Gastrocnemius medialis (tissue), 4 donors: Measurements from ENCODE around the gene RASSF4. TPM values are rescaled to one million over a fixed set of nuclear protein-coding genes. Genes with fewer than 3 reads are reported as not detected.

Source experiments
- ATAC-seq, 2 donors: fragments of 150-250 bp; one replicate each; pipeline ENCODE4 v1.9.1; 2016
- DNase-seq, 2 donors: peaks; one replicate each; pipeline ENCODE4 v3.0.0-alpha.2; 2019
- H3K27ac ChIP-seq, 4 donors: fragments of 200-600 bp; sonication (generic); 1 replicate in 1 of 4; 2 replicates in 3 of 4; pipeline ENCODE4 v1.5.1; 2016 to 2018; ENCODE audit warnings: mild to moderate bottlenecking in 2 of 4, moderate library complexity in 1 of 4
- H3K27me3 ChIP-seq, 3 donors: fragments of 200-600 bp; sonication (generic) in 2 of 3; 1 replicate in 1 of 3; 2 replicates in 2 of 3; pipeline versions ENCODE4 v1.5.1 to v1.6.0; 2016 to 2019; ENCODE audit warnings: mild to moderate bottlenecking in 1 of 3, moderate library complexity in 1 of 3
- H3K36me3 ChIP-seq, 2 donors: fragments of 200-600 bp; sonication (generic) in 1 of 2; one replicate each; pipeline ENCODE4 v1.5.1; 2017 to 2018
- H3K4me1 ChIP-seq, 2 donors: fragments of 200-600 bp; sonication (generic) in 1 of 2; one replicate each; pipeline ENCODE4 v1.5.1; 2016 to 2017; ENCODE audit warnings: mild to moderate bottlenecking in 2 of 2
- H3K4me3 ChIP-seq, 4 donors: fragments of 200-600 bp; sonication (generic) in 3 of 4; 1 replicate in 1 of 4; 2 replicates in 3 of 4; pipeline ENCODE4 v1.5.1; 2016 to 2019; ENCODE audit warnings: mild to moderate bottlenecking in 2 of 4
- H3K9me3 ChIP-seq, 3 donors: fragments of 200-600 bp; sonication (generic) in 2 of 3; 1 replicate in 1 of 3; 2 replicates in 2 of 3; pipeline ENCODE4 v1.5.1; 2016 to 2019
- CTCF ChIP-seq, 5 experiments: fragments of 450-650 bp in 3 of 5; fragments of 200-600 bp in 2 of 5; sonication (generic) in 2 of 5; IDR thresholded peaks in 4 of 5; conservative IDR thresholded peaks in 1 of 5; 1 replicate in 4 of 5; 2 replicates in 1 of 5; pipeline ENCODE4 v1.5.1; 2016 to 2019; ENCODE audit warnings: antibody characterized with exemption in 5 of 5, mild to moderate bottlenecking in 3 of 5, moderate library complexity in 3 of 5
- POLR2A ChIP-seq, 2 donors: fragments of 450-650 bp; IDR thresholded peaks; one replicate each; pipeline ENCODE4 v1.6.1; 2017; ENCODE audit warnings: antibody characterized with exemption in 2 of 2, mild to moderate bottlenecking in 2 of 2, moderate library complexity in 2 of 2
- in situ Hi-C, 4 donors: fragments of 200-750 bp; cut with MboI; loops; one replicate each; pipeline versions ENCODE4 v1.15.0 to v1.8.0; 2017; ENCODE audit warnings: low sequenced_read_pairs in 4 of 4
- intact Hi-C: fragments of 100-400 bp; cut with DNase I; formaldehyde crosslinking; loops from one replicate; pipeline ENCODE4 v1.15.1; 2023; ENCODE audit warnings: low total_unique reads
- total RNA-seq, 4 donors: library from RNA; depleted of rRNA; stranded (reverse); fragments of >200 nt; gene quantifications; one replicate each; pipeline versions ENCODE4 v1.1.0 to v1.2.3, GENCODE V29; 2016

RASSF4 gene
- total RNA-seq, 4 donors from 2014 or later = 9.4 to 39.7 (median 24.0) TPM

- intact Hi-C loops = loop anchor here (5.0 to 10.0 kb wide), 2 partner anchors 102 to 1569 kb away; partner anchors contain the start of gene HNRNPF
- ATAC-seq (no peak), DNase-seq (no peak)
- in situ Hi-C loops = loop anchor here in 3 of 4 donors (5.0 to 25.0 kb wide), 3 partner anchors 44 to 1564 kb away; partner anchors contain the start of gene HNRNPF (in 2 of the 3)
- Histone ChIP-seq H3K36me3 (peaks cover 0 to 14% of the 10 kb centered on the region in 2 donors), H3K4me1 (peaks cover 64 to 65% of the 10 kb centered on the region in 2 donors), H3K27ac (peak overlapping the region; percentile 84 to 94 (median 90)), H3K9me3 (no peaks in the 10 kb centered on the region), H3K27me3 (no peaks in the 10 kb centered on the region), H3K4me3 (peak overlapping the region; percentile 65 to 83 (median 80))
- TF ChIP-seq CTCF (IDR thresholded peaks at IDR 0.05 in 4 of 5, conservative IDR thresholded peaks at IDR 0.05 in 1 of 5) (no peak), POLR2A (IDR thresholded peaks at IDR 0.05) (no peak)
These were observed 17.0 kb downstream of the RASSF4 start for GRCh38 chr10:44976352-44977198.

- Histone ChIP-seq H3K27me3 (no peaks in the 10 kb centered on the region), H3K36me3 (peaks cover 0 to 14% of the 10 kb centered on the region in 2 donors), H3K4me1 (peaks cover 74 to 75% of the 10 kb centered on the region in 2 donors), H3K4me3 (peak overlapping the region; percentile 65 to 83 (median 80)), H3K27ac (peak overlapping the region; percentile 84 to 94 (median 90)), H3K9me3 (no peaks in the 10 kb centered on the region)
- DNase-seq (no peak), ATAC-seq (no peak)
- in situ Hi-C loops = loop anchor here in 3 of 4 donors (5.0 to 25.0 kb wide), 3 partner anchors 45 to 1565 kb away; partner anchors contain the start of gene HNRNPF (in 2 of the 3)
- TF ChIP-seq CTCF (IDR thresholded peaks at IDR 0.05 in 4 of 5, conservative IDR thresholded peaks at IDR 0.05 in 1 of 5) = no peak
- no peak for TF ChIP-seq POLR2A (IDR thresholded peaks at IDR 0.05)
- intact Hi-C loops = loop anchor here (1.0 to 10.0 kb wide), 4 partner anchors 18 to 1570 kb away; partner anchors contain the start of genes HNRNPF, RASSF4 and ZNF22
These were observed 17.9 kb downstream of the RASSF4 start for GRCh38 chr10:44977287-44978212.

GRCh38 chr10:44978213-44978569 is 18.6 kb downstream of the RASSF4 start:
- no peak for ATAC-seq
- Histone ChIP-seq H3K9me3 (no peaks in the 10 kb centered on the region), H3K36me3 (peaks cover 0 to 14% of the 10 kb centered on the region in 2 donors), H3K27ac (peak overlapping the region; percentile 84 to 94 (median 90)), H3K4me1 (peaks cover 75 to 80% of the 10 kb centered on the region in 2 donors), H3K4me3 (peak overlapping the region; percentile 65 to 83 (median 80)), H3K27me3 (no peaks in the 10 kb centered on the region)
- no peak for DNase-seq
- intact Hi-C loops (loop anchor here (1.0 to 10.0 kb wide), 4 partner anchors 19 to 1571 kb away; partner anchors contain the start of genes HNRNPF, RASSF4 and ZNF22), in situ Hi-C loops (loop anchor here in 3 of 4 donors (5.0 to 25.0 kb wide), 3 partner anchors 46 to 1566 kb away; partner anchors contain the start of gene HNRNPF (in 2 of the 3))
- TF ChIP-seq POLR2A (IDR thresholded peaks at IDR 0.05) = no peak
- TF ChIP-seq CTCF (IDR thresholded peaks at IDR 0.05 in 4 of 5, conservative IDR thresholded peaks at IDR 0.05 in 1 of 5) = no peak
